ENCODE measurements around the gene PRDM16.

PRDM16 gene

GRCh38 chr1:3396411-3396810, 327.4 kb downstream of the PRDM16 start:
- Histone ChIP-seq H4K20me1 (ENCODE audit: insufficient read depth, low read length) (no peaks in the 10 kb centered on the region), H3K4me1 (ENCODE audit: insufficient read depth, low read length, severe bottlenecking) (no peaks in the 10 kb centered on the region), H3K9me3 (ENCODE audit: low read length) (no peaks in the 10 kb centered on the region), H3F3A (ENCODE audit: insufficient read depth, low read length) (no peaks in the 10 kb centered on the region), H3K9ac (ENCODE audit: low read length) (no peak overlapping the region), H3K4me2 (ENCODE audit: low read length) (no peak overlapping the region), H3K79me2 (ENCODE audit: insufficient read depth, low read length) (no peaks in the 10 kb centered on the region), H3K27ac (ENCODE audit: low read depth, low read length, poor library complexity, severe bottlenecking) (no peak overlapping the region), H3K9me2 (ENCODE audit: low read depth, low read length) (no peaks in the 10 kb centered on the region), H3K36me3 (ENCODE audit: insufficient read depth, low read length) (no peaks in the 10 kb centered on the region), H2AFZ (ENCODE audit: low read length) (no peak overlapping the region), H3K4me3 (ENCODE audit: low read depth, low read length, poor library complexity, severe bottlenecking) (no peak overlapping the region), H3K27me3 (ENCODE audit: insufficient read depth, low read length) (peaks cover 5% of the 10 kb centered on the region; the same call in 1 of the 2 replicates)
- no peak for TF ChIP-seq EZH2 (IDR thresholded peaks at IDR 0.05; ENCODE audit: borderline replicate concordance, low read length)
- TF ChIP-seq CTCF (IDR thresholded peaks at IDR 0.05; ENCODE audit: low read length), result no peak

GRCh38 chr1:3397311-3397710, 328.3 kb downstream of the PRDM16 start:
- H3K27ac ChIP-seq (ENCODE audit: low read depth, low read length, poor library complexity, severe bottlenecking), result no peak overlapping the region
- TF ChIP-seq CTCF (IDR thresholded peaks at IDR 0.05; ENCODE audit: low read length), result no peak
- TF ChIP-seq EZH2 (IDR thresholded peaks at IDR 0.05; ENCODE audit: borderline replicate concordance, low read length), result no peak
- no peaks in the 10 kb centered on the region for H3K9me3 ChIP-seq (ENCODE audit: low read length)
- no peak overlapping the region for H3K9ac ChIP-seq (ENCODE audit: low read length)
- H2AFZ ChIP-seq (ENCODE audit: low read length), result no peak overlapping the region
- no peaks in the 10 kb centered on the region for H3K79me2 ChIP-seq (ENCODE audit: insufficient read depth, low read length)
- peaks cover 5% of the 10 kb centered on the region; the same call in 1 of the 2 replicates for H3K27me3 ChIP-seq (ENCODE audit: insufficient read depth, low read length)
- no peaks in the 10 kb centered on the region for H3K4me1 ChIP-seq (ENCODE audit: insufficient read depth, low read length, severe bottlenecking)
- H3F3A ChIP-seq (ENCODE audit: insufficient read depth, low read length), result no peaks in the 10 kb centered on the region
- H3K36me3 ChIP-seq (ENCODE audit: insufficient read depth, low read length), result no peaks in the 10 kb centered on the region
- H3K9me2 ChIP-seq (ENCODE audit: low read depth, low read length), result no peaks in the 10 kb centered on the region
- no peak overlapping the region for H3K4me2 ChIP-seq (ENCODE audit: low read length)
- no peak overlapping the region for H3K4me3 ChIP-seq (ENCODE audit: low read depth, low read length, poor library complexity, severe bottlenecking)
- H4K20me1 ChIP-seq (ENCODE audit: insufficient read depth, low read length), result no peaks in the 10 kb centered on the region

GRCh38 chr1:3398396-3399140, 329.6 kb downstream of the PRDM16 start:
- H3K9me3 ChIP-seq (ENCODE audit: low read length), result no peaks in the 10 kb centered on the region

More at GRCh38 chr1:3398396-3399140, 329.6 kb downstream of the PRDM16 start:
- Histone ChIP-seq H3K27ac (ENCODE audit: low read depth, low read length, poor library complexity, severe bottlenecking) (no peak overlapping the region), H3K27me3 (ENCODE audit: insufficient read depth, low read length) (peaks cover 5% of the 10 kb centered on the region; the same call in 1 of the 2 replicates), H3F3A (ENCODE audit: insufficient read depth, low read length) (no peaks in the 10 kb centered on the region), H4K20me1 (ENCODE audit: insufficient read depth, low read length) (no peaks in the 10 kb centered on the region), H3K4me3 (ENCODE audit: low read depth, low read length, poor library complexity, severe bottlenecking) (no peak overlapping the region), H3K36me3 (ENCODE audit: insufficient read depth, low read length) (no peaks in the 10 kb centered on the region), H2AFZ (ENCODE audit: low read length) (no peak overlapping the region), H3K9me2 (ENCODE audit: low read depth, low read length) (no peaks in the 10 kb centered on the region), H3K4me1 (ENCODE audit: insufficient read depth, low read length, severe bottlenecking) (no peaks in the 10 kb centered on the region), H3K9ac (ENCODE audit: low read length) (no peak overlapping the region), H3K4me2 (ENCODE audit: low read length) (no peak overlapping the region), H3K79me2 (ENCODE audit: insufficient read depth, low read length) (no peaks in the 10 kb centered on the region)
- TF ChIP-seq EZH2 (IDR thresholded peaks at IDR 0.05; ENCODE audit: borderline replicate concordance, low read length), result no peak
- no peak for TF ChIP-seq CTCF (IDR thresholded peaks at IDR 0.05; ENCODE audit: low read length)

Measured in OCI-LY1 (cell line).